GM19324 (cell line): Measurements from ENCODE around the gene ADARB2.

ENCODE experiments used
- ATAC-seq: cut with Tn5 transposase; IDR thresholded peaks from one replicate; pipeline ENCODE4 v1.9.1; 2021; ENCODE audit warnings: mild to moderate bottlenecking, moderate library complexity; ENCODE audit not compliant: unreplicated experiment, low FRiP score

ADARB2 gene

DNA sequence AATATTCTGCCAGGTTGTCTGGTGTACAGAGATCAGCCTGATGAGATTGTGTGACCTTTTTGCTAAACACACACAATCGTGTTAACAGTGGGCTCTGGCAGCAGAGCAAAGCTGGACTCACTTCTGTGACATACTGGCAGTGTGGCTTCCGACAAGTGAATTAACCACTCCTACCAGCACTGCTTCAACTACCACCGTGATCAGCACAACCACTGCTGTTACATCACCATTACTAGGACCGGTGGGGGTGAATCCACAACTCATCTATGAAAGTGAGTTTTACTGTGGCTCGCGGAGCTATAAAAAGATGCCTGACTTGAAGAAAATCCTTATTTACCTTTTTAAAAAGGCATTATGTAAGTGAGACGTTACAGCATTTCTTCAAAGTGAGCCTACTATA is 545.6 kb downstream of the ADARB2 start:
- ATAC-seq: no peak

DNA sequence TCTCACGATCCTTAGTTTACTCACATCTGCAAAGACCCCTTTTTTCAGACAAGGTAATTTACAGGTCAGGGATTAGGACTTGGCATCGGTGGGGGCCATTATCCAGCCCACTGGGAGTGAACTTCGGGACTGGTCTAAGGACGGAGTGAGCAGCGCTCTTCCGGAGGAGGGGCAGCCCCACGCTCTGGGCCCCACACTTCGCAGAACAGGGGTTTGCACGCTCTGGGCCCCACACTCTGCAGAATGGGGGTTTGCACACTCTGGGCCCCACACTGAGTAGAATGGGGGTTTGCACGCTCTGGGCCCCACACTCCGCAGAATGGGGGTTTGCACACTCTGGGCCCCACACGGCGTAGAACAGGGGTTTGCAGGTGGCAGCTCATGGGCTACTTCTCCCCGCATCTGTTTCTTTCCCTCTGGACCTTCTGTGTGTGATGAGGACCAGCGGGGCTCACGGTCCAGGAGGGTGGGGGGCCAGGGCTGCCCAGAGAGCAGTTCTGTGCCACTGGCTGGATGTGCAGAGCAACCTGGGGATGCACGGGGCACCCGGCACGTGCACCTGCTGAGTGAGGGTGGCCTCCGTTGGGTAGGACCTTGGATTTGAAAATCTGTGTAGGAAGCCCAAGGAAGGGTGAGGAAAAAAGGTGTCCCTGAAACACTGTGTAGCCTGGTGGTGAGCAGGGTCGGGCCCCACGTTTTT is 546.4 kb downstream of the ADARB2 start:
- ATAC-seq: no peak

DNA sequence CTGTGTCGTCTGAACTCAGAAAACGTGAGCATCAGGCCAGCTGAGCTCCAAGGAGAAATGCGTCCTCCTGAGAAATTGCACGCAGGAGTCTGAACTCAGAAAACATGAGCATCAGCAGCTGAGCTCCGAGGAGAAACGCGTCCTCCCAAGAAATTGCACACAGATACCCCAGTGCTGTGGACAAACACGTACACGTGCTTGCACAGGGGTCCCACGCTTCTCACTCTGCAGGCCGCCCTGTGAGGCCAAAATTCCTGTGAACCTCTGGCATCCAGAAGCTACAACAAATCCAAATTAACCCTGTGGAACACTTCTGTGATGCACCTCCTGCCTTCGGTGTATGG is 547.3 kb downstream of the ADARB2 start:
- no peak for ATAC-seq

DNA sequence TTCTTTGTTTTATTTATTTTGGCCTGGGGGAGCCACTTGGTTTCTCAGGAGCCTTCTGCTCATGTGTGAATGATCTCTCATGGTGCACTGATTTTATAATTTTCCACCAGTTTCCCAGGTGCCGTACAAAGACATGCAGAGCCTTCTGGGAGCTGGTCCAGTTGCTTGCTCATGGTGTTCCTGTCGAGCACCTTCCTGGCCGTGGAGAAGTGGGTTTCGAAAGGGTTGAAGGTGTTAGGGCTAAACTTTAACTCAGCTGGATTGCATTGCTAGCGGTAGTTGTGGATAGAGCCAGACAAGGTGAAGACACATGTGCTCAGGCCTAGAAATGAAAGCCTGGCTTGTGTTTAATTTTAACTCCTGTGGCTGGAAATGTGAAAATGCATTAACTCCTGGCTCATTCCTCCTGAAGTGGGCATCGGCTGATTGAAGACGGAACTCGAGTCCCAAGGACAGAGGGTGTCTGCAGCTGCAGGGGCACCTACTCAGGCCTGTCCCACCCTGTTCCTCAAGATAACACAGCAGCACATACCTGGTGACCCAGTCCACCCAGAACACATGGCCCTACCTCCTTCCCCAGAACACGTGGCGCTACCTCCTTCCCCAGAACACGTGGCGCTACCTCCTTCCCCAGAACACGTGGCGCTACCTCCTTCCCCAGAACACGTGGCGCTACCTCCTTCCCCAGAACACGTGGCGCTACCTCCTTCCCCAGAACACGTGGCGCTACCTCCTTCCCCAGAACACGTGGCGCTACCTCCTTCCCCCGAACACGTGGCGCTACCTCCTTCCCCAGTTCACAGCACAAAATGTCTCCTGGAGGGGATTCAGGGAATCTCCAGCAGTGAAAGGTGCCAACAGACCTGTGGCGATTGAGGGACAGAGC is 547.9 kb downstream of the ADARB2 start:
- no peak for ATAC-seq

DNA sequence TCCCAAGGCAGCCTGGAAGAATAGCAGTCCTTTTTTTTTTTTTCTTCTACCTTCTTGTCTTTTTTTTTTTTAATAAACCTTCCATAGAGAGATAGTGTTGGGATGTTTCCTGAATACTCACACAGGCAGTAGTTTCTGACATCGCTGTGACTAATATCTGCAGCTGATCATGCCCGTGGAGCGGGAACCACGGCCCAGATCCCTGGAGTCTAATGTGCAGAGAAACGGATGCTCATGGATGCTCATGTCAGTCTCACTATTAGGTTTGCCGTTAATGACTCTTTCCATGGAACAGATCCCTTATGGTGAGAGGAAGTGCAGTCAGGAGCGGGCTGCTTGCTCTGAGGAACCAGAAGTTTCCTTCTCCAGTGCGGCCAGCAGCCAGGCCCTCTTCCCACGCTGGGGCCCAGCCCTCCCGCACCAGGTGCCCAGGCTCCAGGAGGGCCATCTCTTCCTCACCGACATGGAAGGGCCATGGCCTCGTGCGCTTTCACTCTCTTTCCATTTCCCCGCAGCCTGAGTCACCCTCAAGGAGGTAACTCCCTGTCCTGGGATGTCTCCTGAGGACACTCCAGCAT is 548.7 kb downstream of the ADARB2 start:
- no peak for ATAC-seq

DNA sequence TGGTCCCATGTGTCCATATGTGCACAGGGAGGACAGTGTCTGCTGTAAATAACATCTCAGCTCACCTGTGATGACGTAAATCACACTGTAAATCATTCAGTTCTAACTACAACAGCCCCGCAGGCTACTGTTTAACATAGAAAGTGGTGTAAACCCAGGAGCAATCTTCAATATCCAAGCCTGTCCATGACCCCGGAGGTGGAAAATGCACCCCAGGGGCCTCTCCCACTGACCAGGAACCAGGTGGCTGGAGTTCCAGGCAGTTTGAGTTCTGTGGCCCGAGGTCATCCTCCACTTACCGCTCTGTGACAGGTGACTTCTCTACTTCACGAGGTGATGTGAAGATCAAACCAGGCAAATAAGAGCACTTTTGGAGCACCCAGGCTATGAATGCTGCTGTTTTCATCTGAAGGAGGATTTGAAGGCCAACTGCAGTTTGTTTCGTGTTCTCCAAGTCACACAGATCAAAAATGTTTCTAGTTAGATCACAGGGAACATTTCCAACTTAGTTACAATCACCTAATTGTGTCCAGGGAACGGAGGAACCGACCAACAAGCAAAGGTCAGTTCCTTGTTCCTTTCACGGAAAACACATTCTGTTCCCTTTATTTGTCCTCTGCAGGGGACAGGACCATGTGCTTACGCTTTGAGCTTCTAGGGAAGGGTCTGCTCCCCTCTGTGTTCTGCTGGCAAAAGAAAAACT is 549.3 kb downstream of the ADARB2 start:
- no peak for ATAC-seq

DNA sequence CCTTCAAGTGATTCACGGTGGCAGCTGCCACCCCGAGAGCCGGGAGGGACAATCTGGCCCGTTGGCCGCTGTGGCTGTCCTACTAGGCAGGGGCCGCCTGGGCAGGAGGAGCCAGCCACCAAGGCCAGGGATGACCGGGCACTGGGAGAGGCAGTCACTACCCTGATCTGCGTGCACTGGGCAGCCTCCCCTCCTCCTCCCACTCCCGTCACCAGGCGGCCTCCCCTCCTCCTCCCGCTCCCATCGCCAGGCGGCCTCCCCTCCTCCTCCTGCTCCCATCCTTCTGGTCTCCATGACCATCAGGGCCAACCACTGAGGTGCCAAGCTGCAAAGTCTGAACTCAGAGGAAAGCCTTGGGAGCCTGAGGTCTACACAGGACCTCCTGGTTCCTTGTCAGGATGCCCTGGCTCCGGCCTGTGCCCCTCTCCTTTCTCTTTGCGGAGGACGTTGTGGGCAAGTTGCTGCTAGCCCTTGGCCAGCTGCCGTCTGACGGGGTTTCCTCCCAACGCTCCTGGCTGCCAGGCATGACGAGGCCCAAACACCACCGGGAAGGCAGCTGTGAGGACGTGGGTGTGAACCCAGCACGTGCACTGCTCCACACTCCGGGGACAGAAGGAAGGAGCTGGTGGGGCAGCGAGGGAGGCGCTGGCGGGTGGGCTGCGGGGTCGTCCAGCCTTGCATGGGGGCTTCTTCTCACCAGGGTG is 550.0 kb downstream of the ADARB2 start:
- ATAC-seq: no peak

DNA sequence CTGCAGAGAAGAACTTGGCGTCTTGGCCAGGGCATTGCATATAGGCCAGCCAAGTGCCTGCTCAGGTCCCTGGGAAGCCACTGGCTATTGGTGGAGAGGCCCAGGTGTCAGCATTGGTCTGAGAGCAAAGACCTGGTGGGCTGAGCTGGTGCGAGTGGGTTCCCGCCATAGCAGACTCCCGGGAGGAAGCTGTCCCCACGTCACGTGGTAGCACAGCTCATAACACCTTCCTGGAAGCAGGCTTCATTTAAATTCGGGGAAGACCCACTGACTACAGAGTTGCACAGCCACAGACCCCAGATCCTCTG is 550.7 kb downstream of the ADARB2 start:
- no peak for ATAC-seq

DNA sequence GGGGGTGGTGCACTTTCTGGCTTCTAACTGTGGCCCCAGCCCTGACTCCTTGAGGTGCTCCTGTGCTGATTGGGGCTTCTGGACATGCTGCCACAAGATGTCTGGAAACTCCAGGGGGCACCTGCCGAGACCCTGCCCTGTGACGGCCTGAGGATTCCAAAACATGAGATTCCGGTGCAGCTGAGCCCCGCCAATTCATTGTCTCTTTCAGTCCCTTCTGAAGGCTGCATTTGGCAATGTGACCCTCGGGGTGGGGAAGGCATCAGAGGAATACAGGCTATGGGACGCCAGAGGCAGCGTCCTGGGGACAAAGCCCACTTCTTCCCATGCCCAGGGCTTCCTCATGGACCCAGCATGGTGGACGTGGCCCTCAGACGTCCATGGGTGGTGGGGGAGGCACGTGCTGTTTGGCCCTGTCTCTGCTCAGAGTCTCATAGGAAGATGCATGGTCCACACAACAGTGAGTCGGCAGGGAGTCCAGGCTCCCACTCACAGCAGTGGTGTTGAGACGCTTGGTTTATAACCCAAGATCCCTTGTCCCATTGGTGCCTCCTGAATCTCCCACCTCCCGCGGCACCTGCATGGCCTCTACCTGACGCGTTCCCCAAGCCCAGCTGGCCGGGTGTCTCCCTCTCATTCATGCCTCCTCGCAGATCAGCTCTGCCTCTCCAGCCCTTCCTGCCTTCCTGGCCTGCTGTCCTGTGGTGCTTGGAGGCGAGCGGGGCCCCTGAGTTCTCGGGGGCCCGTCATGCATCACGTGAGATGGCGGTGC is 551.2 kb downstream of the ADARB2 start:
- no peak for ATAC-seq

DNA sequence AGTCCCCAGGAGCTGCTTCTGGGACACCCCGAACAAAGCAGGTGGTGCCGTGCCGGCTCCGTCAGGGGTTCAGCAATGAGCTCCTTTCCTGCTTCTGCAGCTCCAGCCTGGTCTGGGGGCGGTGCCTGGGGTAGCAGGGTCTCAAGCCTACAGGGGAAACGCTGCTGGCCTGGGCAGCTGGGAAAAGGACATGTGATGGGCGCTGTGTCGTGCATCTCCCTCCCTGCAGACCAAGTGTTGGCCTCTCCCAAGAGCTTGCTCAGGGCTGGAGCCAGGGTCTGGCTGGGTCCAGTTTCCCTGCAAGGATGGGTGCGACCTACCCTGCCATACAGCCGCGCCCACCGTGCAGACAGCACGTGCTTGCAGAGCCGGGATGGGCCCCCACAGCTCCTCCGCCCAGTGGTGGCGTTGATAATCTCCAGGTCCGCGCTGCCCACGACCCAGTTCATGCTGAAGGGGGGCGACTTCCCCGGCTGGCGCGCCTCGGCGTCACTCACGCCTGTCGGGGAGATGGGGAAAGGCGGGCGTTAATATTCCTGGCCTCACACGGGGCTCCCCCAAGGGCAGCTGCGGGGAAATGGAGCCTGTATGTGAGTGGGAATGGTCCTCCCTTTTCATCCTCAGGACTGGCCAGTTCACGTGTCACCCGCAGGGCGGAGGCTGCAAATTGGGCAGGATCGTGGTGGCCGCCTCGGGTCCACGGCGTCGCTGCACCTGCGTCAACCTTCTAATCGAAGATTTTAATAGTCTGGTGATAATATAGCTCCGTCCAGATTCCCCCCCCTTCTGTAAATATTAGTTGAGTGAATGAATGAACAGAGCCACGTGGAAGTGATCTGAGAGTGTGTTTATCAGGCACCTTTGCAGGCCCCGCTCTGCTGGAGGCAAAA is 552.5 kb downstream of the ADARB2 start:
- no peak for ATAC-seq

DNA sequence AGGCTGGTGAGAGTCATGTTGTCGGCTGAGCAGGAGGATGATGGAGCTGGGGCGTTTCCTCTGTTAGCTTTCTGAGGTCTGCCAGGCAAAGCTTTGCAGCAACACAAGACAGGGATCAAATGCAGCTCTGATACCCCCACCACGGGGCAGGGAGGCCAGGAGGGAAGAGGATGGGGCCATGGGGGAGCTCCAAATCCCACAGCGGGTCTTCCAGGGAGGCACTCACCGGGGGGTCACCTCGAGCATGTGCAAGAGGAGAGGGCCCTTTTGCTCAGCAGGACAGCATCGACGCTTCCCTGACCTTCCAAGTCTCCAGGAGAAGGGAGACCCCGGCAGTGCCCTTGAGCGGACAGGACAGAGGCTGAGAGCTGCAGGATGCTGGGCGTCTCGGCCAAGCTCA is 553.6 kb downstream of the ADARB2 start:
- ATAC-seq: no peak

DNA sequence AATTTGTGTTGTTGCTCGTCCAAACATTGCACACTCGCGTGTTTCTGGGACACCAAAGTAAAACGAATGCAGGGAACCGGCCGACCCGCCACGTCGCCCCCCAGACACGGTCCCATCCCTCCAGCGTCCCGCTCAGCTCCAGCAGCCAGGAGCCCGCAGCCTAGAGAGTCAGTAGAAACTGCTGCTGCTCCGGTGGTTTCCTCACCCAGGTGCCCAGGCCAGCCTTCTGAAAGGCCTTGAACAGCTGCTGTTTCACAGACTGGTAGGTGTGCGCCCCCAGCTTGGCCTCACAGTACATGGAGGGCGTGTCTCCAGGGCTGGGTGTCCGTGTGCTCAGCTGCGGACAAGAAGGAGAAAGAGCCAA is 554.3 kb downstream of the ADARB2 start:
- ATAC-seq: no peak

DNA sequence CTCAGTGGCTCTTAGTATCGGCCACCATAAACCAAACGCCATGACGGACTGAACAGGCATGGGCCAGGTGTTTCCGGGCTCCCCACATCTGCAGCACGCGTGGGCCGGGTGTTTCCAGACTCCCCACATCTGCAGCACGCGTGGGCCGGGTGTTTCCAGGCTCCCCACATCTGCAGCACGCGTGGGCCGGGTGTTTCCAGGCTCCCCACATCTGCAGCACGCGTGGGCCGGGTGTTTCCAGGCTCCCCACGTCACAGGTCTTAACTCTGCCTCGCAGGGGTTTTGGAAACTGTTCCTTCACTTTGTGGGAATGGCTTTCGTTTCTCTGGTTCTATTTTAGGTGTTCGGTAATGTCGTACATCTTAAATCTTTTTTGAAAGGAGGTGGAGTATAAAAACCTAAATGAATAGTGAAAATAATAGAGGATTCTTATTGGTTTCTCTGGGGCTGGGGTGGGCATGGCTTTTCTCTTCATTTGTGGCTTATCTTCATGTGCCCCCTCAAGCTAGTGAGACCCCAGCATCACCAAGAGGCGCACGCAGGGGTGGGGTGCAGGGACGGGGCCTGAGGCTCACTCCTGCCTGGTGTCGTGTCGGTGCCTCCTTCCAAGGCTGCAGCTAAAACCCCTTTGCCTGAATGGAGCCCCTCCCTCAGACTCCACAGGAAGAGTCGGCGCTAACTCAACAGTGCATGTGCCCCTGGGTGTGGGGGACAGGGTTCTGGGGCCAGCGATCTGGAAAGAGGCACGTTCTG is 554.9 kb downstream of the ADARB2 start:
- no peak for ATAC-seq

DNA sequence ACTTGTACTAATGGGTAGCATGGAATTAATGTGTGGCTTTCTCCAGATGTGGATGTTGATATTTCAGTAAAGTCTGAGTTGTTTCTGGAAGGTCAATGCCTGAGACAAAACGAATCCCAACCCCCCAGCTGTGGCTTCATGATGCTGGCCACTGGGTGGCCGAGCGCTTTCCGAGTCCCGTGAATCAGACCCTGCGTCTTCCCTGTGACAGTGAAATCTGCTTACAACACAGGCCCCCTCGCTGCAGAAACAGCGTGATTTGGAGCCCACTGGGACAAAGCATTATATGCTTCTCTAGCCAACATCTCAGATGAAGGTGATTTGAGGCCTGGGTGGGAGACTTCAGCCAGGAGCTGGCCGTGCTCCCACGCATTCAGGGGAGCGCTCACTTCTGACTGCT is 556.5 kb downstream of the ADARB2 start:
- no peak for ATAC-seq

DNA sequence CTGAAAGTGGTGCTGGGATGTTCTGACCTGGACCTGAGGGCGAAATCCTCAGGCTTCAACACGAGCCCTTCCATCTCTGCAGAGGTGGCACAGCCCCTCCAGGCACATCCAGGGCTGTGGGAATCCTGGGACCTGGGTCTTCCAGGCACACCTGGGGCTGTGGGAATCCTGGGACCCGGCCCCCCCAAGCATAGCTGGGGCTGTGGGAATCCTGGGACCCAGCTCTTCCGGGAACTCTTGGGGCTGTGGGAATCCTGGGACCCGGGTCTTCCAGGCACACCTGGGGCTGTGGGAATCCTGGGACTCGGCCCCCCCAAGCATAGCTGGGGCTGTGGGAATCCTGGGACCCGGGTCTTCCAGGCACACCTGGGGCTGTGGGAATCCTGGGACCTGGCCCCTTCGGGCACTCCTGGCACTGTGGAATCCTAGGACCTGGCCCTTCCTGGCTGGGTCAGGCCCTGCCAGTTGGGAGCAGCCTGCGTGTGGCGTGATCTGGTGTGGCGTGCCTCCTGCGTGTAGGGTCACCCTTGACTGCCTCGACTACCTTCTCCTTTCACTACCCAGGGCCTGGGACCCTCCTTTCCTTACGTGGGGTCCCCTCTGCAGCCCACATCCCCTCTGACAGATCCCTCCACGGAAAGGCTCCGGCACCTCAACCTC is 557.1 kb downstream of the ADARB2 start:
- no peak for ATAC-seq

DNA sequence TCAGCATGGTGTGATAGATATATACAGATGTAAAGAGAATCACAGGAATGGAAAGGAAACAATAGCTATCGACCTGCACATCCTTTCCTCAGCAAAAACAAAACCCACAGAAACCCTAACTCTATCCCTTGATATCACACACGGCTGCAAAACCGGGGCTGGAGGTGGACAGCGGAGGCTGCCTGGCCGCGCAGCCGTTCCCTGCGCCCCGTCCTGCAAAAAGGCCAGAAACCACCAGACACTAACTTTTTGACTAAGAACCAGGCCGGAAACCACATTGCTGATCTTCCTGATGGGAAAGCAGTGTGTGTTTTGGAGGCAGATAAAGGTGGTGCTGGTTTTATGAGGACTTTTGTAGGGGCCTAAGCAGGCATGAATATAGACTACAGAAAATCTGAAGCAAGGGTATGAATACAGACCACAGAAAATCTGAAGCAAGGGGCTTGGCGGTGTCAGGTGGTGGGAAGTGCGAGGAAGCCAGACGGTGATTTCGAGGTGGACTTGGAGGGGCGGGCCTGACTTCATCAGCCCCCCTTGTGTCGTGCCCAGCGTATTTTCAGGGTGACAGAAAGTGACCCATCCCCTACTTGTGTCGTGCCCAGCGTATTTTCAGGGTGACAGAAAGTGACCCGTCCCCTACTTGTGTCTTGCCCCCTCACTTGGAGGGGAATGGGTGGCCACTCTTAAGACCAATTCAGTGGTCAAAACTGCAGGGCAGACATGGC is 557.8 kb downstream of the ADARB2 start:
- no peak for ATAC-seq

DNA sequence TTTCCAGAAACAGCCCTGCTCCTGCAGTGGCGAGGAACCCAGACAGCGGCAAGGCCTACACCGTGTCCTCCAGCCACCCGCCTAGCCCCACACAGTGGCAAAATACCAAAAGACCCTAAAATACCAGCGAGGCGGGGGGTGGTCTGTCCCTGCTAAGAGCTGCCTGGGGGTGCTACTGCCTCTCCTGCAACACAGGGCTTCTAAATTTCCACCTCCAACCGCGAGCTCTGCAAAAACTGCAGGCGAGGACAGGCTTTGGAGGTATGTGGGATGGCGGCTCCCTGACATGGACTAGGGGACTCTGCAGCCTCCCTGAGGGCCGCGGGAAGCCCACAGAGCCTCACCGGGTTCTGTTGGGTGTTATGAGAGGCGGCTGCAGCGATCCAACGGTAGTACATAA is 558.8 kb downstream of the ADARB2 start:
- ATAC-seq: no peak
